ENCODE results near the gene NTM.
A peak's percentile ranks its signal among the peaks of the same experiment; 100 is the strongest.

NTM gene

DNA sequence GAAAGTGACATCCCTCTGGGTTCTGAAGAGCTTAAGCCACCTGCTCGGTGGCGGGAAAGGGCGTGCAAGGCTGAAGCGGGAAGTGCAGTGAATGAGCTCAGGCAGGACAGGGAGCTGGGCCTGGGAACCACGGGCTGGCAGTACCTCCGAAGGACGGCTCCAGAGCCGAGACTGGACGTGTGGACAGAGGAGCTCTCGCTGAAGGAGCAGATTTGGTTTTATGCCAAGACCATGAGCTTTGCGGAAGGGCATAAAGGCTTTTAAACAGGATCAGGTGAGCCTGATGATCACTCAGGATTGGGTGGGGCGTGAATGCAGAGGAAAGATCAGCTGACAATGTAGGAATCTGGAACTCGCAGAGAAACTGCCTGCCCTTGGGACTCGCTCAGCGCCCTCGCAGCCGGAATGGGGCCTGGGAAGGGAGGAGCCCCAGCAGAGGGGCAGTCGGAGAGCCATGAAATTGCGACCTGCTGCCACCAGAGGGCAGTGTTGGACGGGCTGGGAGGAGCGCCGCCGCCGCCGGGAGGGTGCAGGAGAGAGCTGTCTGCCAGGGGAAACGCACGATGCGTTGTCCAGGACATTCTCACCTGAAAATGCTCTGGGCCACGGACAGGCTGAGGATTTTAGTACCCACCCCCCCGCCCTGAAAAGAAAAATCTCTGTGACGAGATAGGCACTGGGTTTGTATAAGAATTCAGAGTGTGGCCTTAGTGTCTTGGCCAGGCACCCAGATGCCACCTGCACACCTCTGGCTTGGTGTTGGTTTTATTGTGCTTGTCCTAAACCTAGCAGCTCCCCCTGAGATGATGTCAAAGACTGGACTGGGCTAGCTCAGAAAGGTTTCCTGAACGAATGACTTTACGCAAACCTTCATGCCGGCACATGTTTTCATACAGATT lies 324.4 kb downstream of the NTM start:
- peak; percentile 53 for DNase-seq

GRCh38 chr11:131695889-131696429 lies 325.5 kb downstream of the NTM start:
- DNase-seq, result no peak

DNA sequence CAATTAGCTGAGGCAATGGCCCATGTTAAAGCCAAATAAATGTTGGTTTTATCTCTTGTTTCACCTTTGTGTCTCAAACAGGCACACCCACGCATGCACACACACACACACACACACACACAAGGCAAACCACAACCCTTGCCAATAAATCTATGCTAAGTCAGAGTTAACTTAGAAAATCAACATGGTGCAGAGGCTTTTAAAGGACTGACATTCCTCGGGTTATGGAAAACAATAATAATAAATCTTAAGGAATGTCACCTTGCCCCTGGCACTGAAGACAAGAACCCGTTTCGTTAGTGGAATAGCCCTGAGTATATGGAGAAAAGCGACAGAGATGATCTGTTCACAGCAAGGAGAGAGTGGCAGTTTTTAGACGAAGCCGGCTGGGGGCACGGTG lies 326.3 kb downstream of the NTM start:
- no peak for DNase-seq

- no peak for DNase-seq
Measured at GRCh38 chr11:131703311-131703710, 332.9 kb downstream of the NTM start.

GRCh38 chr11:131704682-131705081 lies 334.3 kb downstream of the NTM start:
- DNase-seq, result no peak

GRCh38 chr11:131710511-131710910 lies 340.1 kb downstream of the NTM start:
- DNase-seq, result no peak

DNA sequence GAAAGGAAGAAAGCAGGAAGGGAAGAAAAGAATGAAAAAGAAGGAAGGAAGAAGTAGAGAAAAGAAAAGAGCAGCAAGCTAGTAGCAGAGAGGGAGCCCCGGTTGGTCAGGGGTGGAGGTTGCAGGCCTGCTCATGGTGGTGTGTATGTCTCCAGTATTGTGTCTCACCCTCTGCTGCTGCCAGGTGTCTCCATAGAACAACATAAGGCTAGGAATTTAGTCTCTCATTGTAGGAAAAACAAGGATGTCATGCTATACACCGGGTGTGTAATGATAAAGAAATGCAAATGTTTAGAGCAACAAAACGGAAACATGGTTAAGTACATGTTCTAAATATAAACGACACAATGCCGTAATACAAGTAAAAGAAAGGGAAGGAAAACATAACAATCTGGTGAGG lies 342.5 kb downstream of the NTM start:
- no peak for DNase-seq

- no peak for DNase-seq
Measured at GRCh38 chr11:131713529-131714134, 343.2 kb downstream of the NTM start.

- no peak for DNase-seq
Measured at GRCh38 chr11:131717616-131718015, 347.2 kb downstream of the NTM start.

DNA sequence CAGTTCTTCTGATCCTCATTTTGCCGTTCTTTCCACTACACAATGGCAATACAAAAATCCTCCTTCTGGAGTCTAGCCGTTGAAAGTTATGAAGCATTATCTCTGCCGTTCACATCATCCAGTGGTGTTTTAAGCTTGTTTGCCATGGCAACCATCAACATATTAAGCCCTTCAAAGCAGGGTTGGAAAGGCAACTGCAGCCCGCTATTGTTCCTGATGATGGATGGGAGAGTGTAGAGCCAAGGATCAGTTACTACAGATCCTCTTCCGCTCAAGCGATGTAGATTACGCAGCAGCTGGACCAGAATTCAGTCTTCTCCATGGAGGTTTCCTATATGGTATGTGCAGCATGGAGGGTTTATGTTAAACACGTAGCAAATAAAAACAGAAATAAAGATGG lies 352.7 kb downstream of the NTM start:
- no peak for DNase-seq

- no peak for DNase-seq
Measured at GRCh38 chr11:131724436-131724975, 354.1 kb downstream of the NTM start.

DNA sequence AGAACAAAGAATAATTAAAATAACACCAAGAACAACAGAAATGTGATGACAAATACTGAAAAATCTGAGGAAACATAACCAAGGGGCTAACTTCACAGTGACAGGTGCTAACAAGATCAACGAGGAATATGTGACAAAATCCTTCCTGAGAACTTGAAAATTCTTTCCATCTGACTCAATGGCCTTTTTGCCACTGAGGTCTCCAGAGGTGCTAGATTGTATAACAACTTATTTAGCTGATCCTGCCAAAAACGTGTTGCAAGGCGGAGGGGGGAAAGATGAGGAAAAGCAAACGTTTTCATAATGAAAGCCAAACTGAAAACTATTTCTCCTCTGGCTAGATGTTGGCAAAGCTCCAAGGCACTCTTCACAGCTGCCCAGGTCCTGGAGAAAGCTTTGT lies 364.5 kb downstream of the NTM start:
- DNase-seq, result no peak

GRCh38 chr11:131737357-131737756 lies 366.9 kb downstream of the NTM start:
- DNase-seq, result no peak

- DNase-seq, result no peak
Measured at GRCh38 chr11:131739243-131739882, 368.9 kb downstream of the NTM start.

GRCh38 chr11:131744847-131745246 lies 374.4 kb downstream of the NTM start:
- no peak for DNase-seq

DNA sequence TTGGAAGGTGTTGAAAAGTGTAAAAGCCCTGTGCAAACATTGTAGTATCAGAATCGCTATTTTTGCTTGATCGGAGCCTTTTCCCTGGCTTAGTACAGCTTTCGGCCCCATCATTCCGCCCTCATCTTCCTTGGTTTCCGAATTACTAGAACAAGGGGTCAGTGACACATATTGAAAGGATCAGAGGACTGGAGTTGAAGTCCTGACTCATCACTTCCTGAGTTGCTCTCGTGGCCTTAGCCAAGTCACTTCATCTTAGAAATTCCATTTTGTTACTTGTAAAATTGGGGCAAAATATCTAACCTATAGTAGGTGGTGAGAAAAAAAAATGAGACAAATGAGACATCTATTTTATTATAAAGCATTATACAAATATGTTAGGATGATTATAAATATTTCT lies 375.0 kb downstream of the NTM start:
- no peak for DNase-seq

DNA sequence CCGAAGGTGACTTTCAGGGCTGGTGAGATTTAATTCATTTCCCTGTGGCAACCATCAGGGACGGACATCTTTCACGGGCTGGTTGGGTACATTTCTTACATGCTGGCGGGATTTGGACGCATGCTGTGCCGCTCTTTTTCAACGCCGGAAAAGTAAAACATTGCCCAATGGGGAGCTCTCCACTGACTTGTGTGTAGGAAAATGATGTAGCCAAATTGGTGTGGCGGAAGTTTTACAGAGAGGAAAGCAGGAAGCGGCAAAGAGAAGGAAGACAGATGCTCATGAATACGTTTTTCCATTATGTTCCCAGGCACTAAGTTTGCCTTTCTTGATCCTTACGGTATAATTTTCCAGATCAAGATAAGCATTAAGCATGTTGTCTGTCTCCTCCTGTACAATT lies 375.8 kb downstream of the NTM start:
- no peak for DNase-seq

DNA sequence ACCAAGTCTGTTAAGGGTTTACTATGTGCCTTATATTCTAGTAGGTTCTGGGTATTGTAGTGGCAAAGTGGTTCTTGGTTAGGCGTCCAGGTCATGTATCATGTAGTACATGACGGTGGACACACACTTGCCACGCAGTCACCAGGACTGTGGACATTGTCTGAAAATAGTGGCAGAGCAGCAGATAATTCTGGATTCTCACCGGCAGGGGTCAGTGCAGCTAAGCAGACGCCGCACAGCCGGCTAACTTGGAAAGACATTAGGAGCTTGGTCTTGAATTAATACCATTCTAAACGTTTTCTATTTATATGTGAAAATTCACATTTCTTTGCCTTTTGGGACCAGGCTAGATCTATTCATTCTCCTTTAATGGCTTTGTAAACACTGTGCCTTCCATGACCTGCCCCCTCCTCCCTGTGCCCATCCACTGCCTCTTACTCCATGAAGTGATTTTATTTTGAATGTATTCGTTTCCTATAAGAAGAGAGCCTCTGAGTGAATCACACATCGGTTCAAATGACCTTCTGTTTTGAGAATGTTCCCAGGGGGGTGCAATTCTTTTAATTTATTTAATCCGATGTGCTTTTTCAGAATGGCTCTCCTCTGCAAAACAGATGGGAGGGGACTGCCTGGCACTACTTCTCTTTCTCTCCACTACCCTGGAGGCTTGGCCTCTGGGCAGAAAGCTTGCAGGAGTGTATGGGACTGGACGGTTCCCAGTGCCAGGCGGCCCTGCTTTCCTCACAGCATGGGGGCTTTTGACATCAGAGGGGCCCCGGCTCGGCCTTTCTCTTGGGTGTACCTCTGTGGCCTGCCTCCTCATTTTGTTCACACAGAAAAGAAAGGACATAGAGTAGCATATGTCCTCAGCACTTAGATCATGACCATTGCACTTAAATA lies 378.0 kb downstream of the NTM start:
- DNase-seq, result no peak

DNA sequence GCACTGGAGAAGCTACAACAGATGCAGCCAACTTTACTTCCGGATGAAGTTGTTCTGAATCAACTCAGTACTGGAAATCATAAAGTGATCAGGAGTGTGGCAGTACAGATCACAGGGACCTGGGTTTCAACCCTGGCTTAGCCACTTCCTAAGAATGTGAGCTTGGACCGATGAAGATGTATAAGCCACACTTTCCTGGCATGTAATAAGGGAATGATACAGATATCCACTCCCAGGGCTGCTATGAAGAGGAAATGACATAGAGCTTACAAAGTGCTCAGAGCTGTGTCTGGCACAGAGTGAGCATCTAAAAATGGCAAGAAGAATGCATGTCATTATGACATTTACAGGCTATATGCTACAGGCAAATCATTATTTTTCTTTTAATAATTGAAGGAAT lies 378.7 kb downstream of the NTM start:
- no peak for DNase-seq

DNA sequence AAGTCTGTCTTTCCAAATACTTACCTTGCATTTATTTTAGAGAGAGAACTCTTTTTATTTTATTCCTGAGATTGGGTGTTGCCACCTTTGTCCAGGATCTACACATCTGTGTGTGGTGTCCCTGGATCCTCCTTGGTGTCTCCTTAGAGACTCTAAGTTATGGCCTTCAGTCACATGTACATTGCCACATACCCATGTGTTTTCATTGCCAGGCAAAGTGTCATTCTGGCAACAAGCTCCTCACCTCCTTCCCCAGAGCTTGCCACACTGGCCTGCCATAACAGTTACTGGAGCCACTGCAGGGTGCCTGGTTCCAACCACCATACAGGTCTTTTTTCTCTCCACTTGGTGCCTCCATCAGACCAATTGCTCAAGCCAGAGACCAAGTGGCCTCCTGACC lies 379.7 kb downstream of the NTM start:
- no peak for DNase-seq

DNA sequence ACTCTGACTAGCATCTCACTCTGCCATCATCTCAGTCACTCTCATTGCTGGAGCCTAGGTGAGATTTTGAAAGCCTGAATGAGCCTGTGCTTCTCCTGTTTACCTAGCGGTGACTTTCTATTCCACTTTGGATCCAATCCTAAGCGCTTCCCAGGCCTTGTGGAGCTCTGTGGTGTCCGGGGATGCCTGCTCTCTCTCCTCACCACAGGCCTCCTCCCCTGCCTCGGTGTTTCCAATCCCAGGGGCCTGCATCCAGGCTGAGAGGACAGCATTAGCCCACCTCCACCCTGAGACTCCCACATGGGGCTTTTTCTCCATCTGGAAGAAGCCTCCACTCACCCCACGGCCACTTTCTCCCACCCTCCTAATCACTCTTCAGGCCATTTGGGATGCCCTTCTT lies 380.3 kb downstream of the NTM start:
- no peak for DNase-seq

GRCh38 chr11:131754671-131755070 lies 384.3 kb downstream of the NTM start:
- no peak for DNase-seq

Data from activated naive CD4-positive, alpha-beta T cell treated with Interleukin-2 at 50 U/mL for 16 hours (primary cell).